GM12878 (cell line): Measurements from ENCODE around the gene MYL12B. TPM values are rescaled to one million over a fixed set of nuclear protein-coding genes. Genes with fewer than 3 reads are reported as not detected.

ENCODE experiments used
- ATAC-seq: fragments of 200-7000 bp; cut with Tn5 transposase; 3 replicates; pipeline ENCODE4 v1.9.1; 2020; ENCODE audit warnings: mild to moderate bottlenecking, moderate library complexity
- BruUV-seq: library from RNA; stranded (reverse); fragments of 400-500 nt; replicated peaks from 2 replicates; lab custom pipeline; 2021; lab: Mats Ljungman, UMichigan
- CTCF ChIA-PET: fragments of 300-600 bp; sonication (Branson Sonifier 250); formaldehyde crosslinking; extraction: SDS; loops from one replicate; lab custom pipeline; 2021; ENCODE audit warnings: inconsistent platforms; lab: Yijun Ruan, JAX
- POLR2A ChIA-PET: fragments of 350-600 bp; formaldehyde crosslinking; extraction: SDS; loops from one replicate; lab custom pipeline; 2021; ENCODE audit warnings: inconsistent platforms; lab: Charles Lee
- RAD21 ChIA-PET: fragments of 300-600 bp; sonication (Branson Sonifier 250); formaldehyde crosslinking; loops from one replicate; lab custom pipeline; 2023; ENCODE audit warnings: antibody characterized with exemption; ENCODE audit not compliant: unreplicated experiment; lab: Charles Lee
- SMC1A ChIA-PET: fragments of 300-600 bp; sonication (Branson Sonifier 250); formaldehyde crosslinking; loops from one replicate; lab custom pipeline; 2023; ENCODE audit not compliant: unreplicated experiment, uncharacterized antibody; lab: Charles Lee
- DNase-seq: peaks from one replicate; pipeline ENCODE4 v3.0.0-alpha.2; 2011; ENCODE audit warnings: low read depth, low spot score
- FAIRE-seq: peaks from 3 replicates; lab custom pipeline; 2011; peaks lifted over from hg19 to GRCh38; lab: Jason Lieb, UNC
- H2AFZ ChIP-seq: 2 replicates; pipeline ENCODE4 v1.6.0; 2011; ENCODE audit warnings: low read depth, low read length, control low read depth; ENCODE audit not compliant: control insufficient read depth
- H3K27ac ChIP-seq: 2 replicates; pipeline ENCODE4 v1.5.1; 2011; ENCODE audit warnings: control low read depth; ENCODE audit not compliant: control insufficient read depth, insufficient read depth
- H3K27me3 ChIP-seq, 2 experiments: replicated peaks in 1 of 2; 2 replicates each; pipeline versions ENCODE4 v1.6.0 to v1.6.1; 2011; ENCODE audit warnings: low read length in 1 of 2; ENCODE audit not compliant: control insufficient read depth in 2 of 2, insufficient read depth in 2 of 2
- H3K36me3 ChIP-seq, 2 experiments: 2 replicates each; pipeline ENCODE4 v1.5.1; 2011; ENCODE audit warnings: low read length in 1 of 2; ENCODE audit not compliant: control insufficient read depth in 2 of 2, insufficient read depth in 2 of 2
- H3K4me1 ChIP-seq: 2 replicates; pipeline ENCODE4 v1.6.1; 2011; ENCODE audit warnings: mild to moderate bottlenecking, low read length, moderate library complexity, mixed read lengths; ENCODE audit not compliant: control insufficient read depth, insufficient read depth
- H3K4me2 ChIP-seq: 2 replicates; pipeline ENCODE4 v1.6.0; 2011; ENCODE audit warnings: control low read depth; ENCODE audit not compliant: control insufficient read depth, insufficient read depth
- H3K4me3 ChIP-seq: fragments of 200-600 bp; sonication (generic); 2 replicates; pipeline ENCODE4 v1.5.1; 2016
- H3K79me2 ChIP-seq: 2 replicates; pipeline ENCODE4 v1.6.0; 2011; ENCODE audit warnings: low read length; ENCODE audit not compliant: control insufficient read depth, insufficient read depth
- H3K9ac ChIP-seq: 2 replicates; pipeline ENCODE4 v1.8.0; 2011; ENCODE audit warnings: low read length, control low read depth, mixed read lengths; ENCODE audit not compliant: control insufficient read depth, insufficient read depth
- H3K9me3 ChIP-seq: replicated peaks from 3 replicates; pipeline ENCODE4 v1.5.1; 2011; ENCODE audit warnings: mild to moderate bottlenecking, low read length; ENCODE audit not compliant: control insufficient read depth, insufficient read depth
- H4K20me1 ChIP-seq: 2 replicates; pipeline ENCODE4 v1.6.0; 2011; ENCODE audit not compliant: control insufficient read depth, insufficient read depth
- BCL11A ChIP-seq: IDR thresholded peaks from 2 replicates; pipeline ENCODE4 v1.6.1; 2011; ENCODE audit warnings: low read depth, low read length
- BHLHE40 ChIP-seq, 2 experiments: fragments of 450-650 bp in 1 of 2; IDR thresholded peaks; 2 replicates each; pipeline ENCODE4 v1.6.1; 2011 to 2017; ENCODE audit warnings: low read depth in 2 of 2, borderline replicate concordance in 1 of 2, improper control_type of control experiment in 1 of 2, low read length in 1 of 2, mild to moderate bottlenecking in 1 of 2
- BRCA1 ChIP-seq: IDR thresholded peaks from 2 replicates; pipeline ENCODE4 v1.6.1; 2011; ENCODE audit warnings: low read depth, low read length, improper control_type of control experiment
- CBFB ChIP-seq: IDR thresholded peaks from 2 replicates; pipeline ENCODE4 v1.6.1; 2016; ENCODE audit warnings: antibody characterized with exemption, low read depth
- CHD2 ChIP-seq: IDR thresholded peaks from 2 replicates; pipeline ENCODE4 v1.6.1; 2011; ENCODE audit warnings: low read depth, low read length, improper control_type of control experiment, borderline replicate concordance
- EED ChIP-seq: sonication (generic); IDR thresholded peaks from 2 replicates; pipeline ENCODE4 v1.6.1; 2016; ENCODE audit warnings: antibody characterized with exemption, low read depth
- EP300 ChIP-seq, 2 experiments: fragments of 150-350 bp in 1 of 2; IDR thresholded peaks; 2 replicates each; pipeline ENCODE4 v1.6.1; 2011 to 2012; ENCODE audit warnings: low read depth in 2 of 2, low read length in 2 of 2, borderline replicate concordance in 1 of 2, improper control_type of control experiment in 1 of 2, inconsistent platforms in 1 of 2; ENCODE audit not compliant: control insufficient read depth in 1 of 2
- ETV6 ChIP-seq, 2 experiments: fragments of 450-650 bp in 1 of 2; IDR thresholded peaks in 1 of 2; conservative IDR thresholded peaks in 1 of 2; 2 replicates each; pipeline ENCODE4 v1.6.1; 2014; ENCODE audit warnings: antibody characterized with exemption in 1 of 2, borderline replicate concordance in 1 of 2, low read depth in 1 of 2, mild to moderate bottlenecking in 1 of 2, moderate library complexity in 1 of 2
- IKZF1 ChIP-seq: fragments of 450-650 bp; conservative IDR thresholded peaks from 2 replicates; pipeline ENCODE4 v1.6.1; 2017; ENCODE audit warnings: antibody characterized with exemption, mild to moderate bottlenecking
- JUNB ChIP-seq: IDR thresholded peaks from 2 replicates; pipeline ENCODE4 v1.6.1; 2016; ENCODE audit warnings: antibody characterized with exemption, mild to moderate bottlenecking
- MEF2A ChIP-seq: IDR thresholded peaks from 2 replicates; pipeline ENCODE4 v1.6.1; 2011; ENCODE audit warnings: low read depth, mild to moderate bottlenecking, low read length, moderate library complexity; ENCODE audit not compliant: insufficient read depth
- MEF2B ChIP-seq: fragments of 450-650 bp; IDR thresholded peaks from 2 replicates; pipeline ENCODE4 v1.6.1; 2018; ENCODE audit warnings: mild to moderate bottlenecking, moderate library complexity; ENCODE audit not compliant: partially characterized antibody, poor library complexity, severe bottlenecking
- MTA2 ChIP-seq: fragments of 450-650 bp; IDR thresholded peaks from 2 replicates; pipeline ENCODE4 v1.6.1; 2016; ENCODE audit warnings: low read depth, mild to moderate bottlenecking, moderate library complexity
- POLR2AphosphoS2 ChIP-seq: IDR thresholded peaks from 2 replicates; pipeline ENCODE4 v1.6.1; 2011; ENCODE audit warnings: low read depth, mild to moderate bottlenecking, low read length, improper control_type of control experiment, moderate library complexity
- RB1 ChIP-seq: fragments of 450-650 bp; formaldehyde crosslinking; IDR thresholded peaks from 2 replicates; pipeline ENCODE4 v1.6.1; 2017; ENCODE audit warnings: mild to moderate bottlenecking, borderline replicate concordance
- SUPT20H ChIP-seq: IDR thresholded peaks from 2 replicates; pipeline ENCODE4 v1.6.1; 2011; ENCODE audit warnings: low read depth, mild to moderate bottlenecking, low read length, moderate library complexity, borderline replicate concordance; ENCODE audit not compliant: control insufficient read depth
- TAF1 ChIP-seq: IDR thresholded peaks from 2 replicates; pipeline ENCODE4 v1.6.1; 2011; ENCODE audit warnings: mild to moderate bottlenecking, low read depth, low read length, borderline replicate concordance
- ZBED1 ChIP-seq: IDR thresholded peaks from 2 replicates; pipeline ENCODE4 v1.6.1; 2016; ENCODE audit warnings: borderline replicate concordance
- ZSCAN29 ChIP-seq: fragments of 450-650 bp; IDR thresholded peaks from 2 replicates; pipeline ENCODE4 v1.6.1; 2017; ENCODE audit warnings: mild to moderate bottlenecking, moderate library complexity
- WGBS: methylation state at CpG from one replicate; pipeline ENCODE4 v1.1.6; 2016; ENCODE audit warnings: low lambda C conversion rate; ENCODE audit not compliant: insufficient replicate concordance, insufficient coverage; ENCODE audit errors: missing lambda C conversion rate; 5-methylcytosine and 5-hydroxymethylcytosine counted together
- in situ Hi-C: fragments of 300-500 bp; cut with MboI; formaldehyde crosslinking; loops from 9 replicates; pipeline ENCODE4 v1.14.3; 2018; ENCODE audit warnings: mixed read lengths
- intact Hi-C: fragments of 100-400 bp; cut with micrococcal nuclease; formaldehyde crosslinking; loops from one replicate; pipeline ENCODE4 v1.14.2; 2022; ENCODE audit not compliant: unreplicated experiment
- polyA plus RNA-seq, 11 experiments: library from polyadenylated mRNA; depleted of rRNA in 4 of 11; unstranded in 6 of 11; stranded (reverse) in 5 of 11; fragments of >200 nt; fragmentation: Nextera tagmentation in 4 of 11; fragmentation: Illumina TruSeq in 1 of 11; extraction: Ambion mirVana in 4 of 11; extraction: Trizol in 1 of 11; gene quantifications; 1 replicate in 1 of 11; 2 replicates in 10 of 11; pipeline versions ENCODE4 v1.2.1 to v1.2.3, GENCODE V29; 2011 to 2016; ENCODE audit warnings: inconsistent platforms in 2 of 11, missing spikeins in 2 of 11, low read depth in 1 of 11
- total RNA-seq, 4 experiments: library from RNA; depleted of rRNA in 3 of 4; stranded (reverse); fragments of >200 nt in 3 of 4; fragmentation: Illumina TruSeq in 1 of 4; extraction: Trizol in 1 of 4; gene quantifications; 2 replicates each; pipeline versions ENCODE4 v1.2.1 to v1.2.3, GENCODE V29; 2013 to 2021
- TF ChIP-seq, protein P1 (sequence below): fragments of 450-650 bp; IDR thresholded peaks from 2 replicates; pipeline ENCODE4 v1.6.1; 2018; ENCODE audit warnings: borderline replicate concordance, mild to moderate bottlenecking; ENCODE audit not compliant: partially characterized antibody
- TF ChIP-seq, protein P2 (sequence below): IDR thresholded peaks from 2 replicates; pipeline ENCODE4 v1.6.1; 2012; ENCODE audit warnings: low read length, inconsistent platforms

The MYL12B gene
- total and polyA plus RNA-seq, 10 of the 15 experiments (the other 5 are each of a cell fraction or from before 2014, with no cell fraction given), result 179 to 739 (median 400) TPM

DNA sequence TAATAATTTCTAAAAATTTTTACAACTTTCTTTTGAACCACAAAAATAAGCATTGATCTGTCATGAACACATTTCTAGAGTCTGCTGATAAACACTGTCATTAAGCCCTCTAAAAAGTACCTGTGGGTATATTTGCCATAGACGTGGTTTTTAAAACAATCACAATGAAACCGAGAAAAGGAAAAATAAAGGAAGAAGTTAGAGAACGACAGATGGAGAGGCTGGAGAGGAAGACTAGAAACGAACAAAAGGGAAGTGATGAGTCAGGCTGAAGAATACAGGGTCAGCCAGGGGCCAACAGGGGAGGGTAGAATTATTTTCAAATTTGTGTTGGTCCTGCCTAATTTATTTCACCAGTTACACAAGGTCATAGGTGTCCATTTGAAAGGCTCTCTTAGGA, 62.0 kb downstream of the MYL12B start:
- CTCF ChIA-PET, result interaction anchor here (0.9 to 1.8 kb wide), 5 partner anchors 8 to 261 kb away, joined by 3 to 8 read pairs (median 3); no protein-coding TSS in a partner anchor
- WGBS, result 1% methylated on average over 4 of the region's 4 CpGs
- TF ChIP-seq, protein P1, sequence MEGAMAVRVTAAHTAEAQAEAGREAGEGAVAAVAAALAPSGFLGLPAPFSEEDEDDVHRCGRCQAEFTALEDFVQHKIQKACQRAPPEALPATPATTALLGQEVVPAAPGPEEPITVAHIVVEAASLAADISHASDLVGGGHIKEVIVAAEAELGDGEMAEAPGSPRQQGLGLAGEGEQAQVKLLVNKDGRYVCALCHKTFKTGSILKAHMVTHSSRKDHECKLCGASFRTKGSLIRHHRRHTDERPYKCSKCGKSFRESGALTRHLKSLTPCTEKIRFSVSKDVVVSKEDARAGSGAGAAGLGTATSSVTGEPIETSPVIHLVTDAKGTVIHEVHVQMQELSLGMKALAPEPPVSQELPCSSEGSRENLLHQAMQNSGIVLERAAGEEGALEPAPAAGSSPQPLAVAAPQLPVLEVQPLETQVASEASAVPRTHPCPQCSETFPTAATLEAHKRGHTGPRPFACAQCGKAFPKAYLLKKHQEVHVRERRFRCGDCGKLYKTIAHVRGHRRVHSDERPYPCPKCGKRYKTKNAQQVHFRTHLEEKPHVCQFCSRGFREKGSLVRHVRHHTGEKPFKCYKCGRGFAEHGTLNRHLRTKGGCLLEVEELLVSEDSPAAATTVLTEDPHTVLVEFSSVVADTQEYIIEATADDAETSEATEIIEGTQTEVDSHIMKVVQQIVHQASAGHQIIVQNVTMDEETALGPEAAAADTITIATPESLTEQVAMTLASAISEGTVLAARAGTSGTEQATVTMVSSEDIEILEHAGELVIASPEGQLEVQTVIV, result no peak
- TF ChIP-seq ETV6 (conservative IDR thresholded peaks at IDR 0.05 in 1 of 2, IDR thresholded peaks at IDR 0.05 in 1 of 2; ENCODE audit: borderline replicate concordance in 1 of 2, low read depth in 1 of 2) (peak in 1 of 2 experiments; percentile 98; a peak in 2 of 4 replicates), BCL11A (peak; percentile 41; the same call in 1 of the 2 replicates), MEF2B (peak; percentile 38), CBFB (no peak), BRCA1 (no peak), POLR2AphosphoS2 (no peak), MEF2A (0 out of 2 replicates have a peak, but pooled peaks have one; percentile 48), SUPT20H (no peak), IKZF1 (peak; percentile 93), MTA2 (peak; percentile 92), CHD2 (no peak), TAF1 (no peak), BHLHE40 (IDR thresholded peaks at IDR 0.05; ENCODE audit: borderline replicate concordance in 1 of 2, low read depth in 2 of 2, low read length in 1 of 2) (peak in 1 of 2 experiments; percentile 42; a peak in 1 of 4 replicates), ZSCAN29 (no peak), EP300 (IDR thresholded peaks at IDR 0.05; ENCODE audit: borderline replicate concordance in 1 of 2, control insufficient read depth in 1 of 2, low read depth in 2 of 2, low read length in 2 of 2) (peak; percentile 45 to 56; a peak in 2 of 4 replicates), RB1 (no peak), JUNB (peak; percentile 86), EED (peak; percentile 91), ZBED1 (0 out of 2 replicates have a peak, but pooled peaks have one; percentile 37)
- TF ChIP-seq, protein P2, sequence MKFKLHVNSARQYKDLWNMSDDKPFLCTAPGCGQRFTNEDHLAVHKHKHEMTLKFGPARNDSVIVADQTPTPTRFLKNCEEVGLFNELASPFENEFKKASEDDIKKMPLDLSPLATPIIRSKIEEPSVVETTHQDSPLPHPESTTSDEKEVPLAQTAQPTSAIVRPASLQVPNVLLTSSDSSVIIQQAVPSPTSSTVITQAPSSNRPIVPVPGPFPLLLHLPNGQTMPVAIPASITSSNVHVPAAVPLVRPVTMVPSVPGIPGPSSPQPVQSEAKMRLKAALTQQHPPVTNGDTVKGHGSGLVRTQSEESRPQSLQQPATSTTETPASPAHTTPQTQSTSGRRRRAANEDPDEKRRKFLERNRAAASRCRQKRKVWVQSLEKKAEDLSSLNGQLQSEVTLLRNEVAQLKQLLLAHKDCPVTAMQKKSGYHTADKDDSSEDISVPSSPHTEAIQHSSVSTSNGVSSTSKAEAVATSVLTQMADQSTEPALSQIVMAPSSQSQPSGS, result peak; percentile 76; the same call in 1 of the 2 replicates

More for the DNA sequence above, 62.0 kb downstream of the MYL12B start:
- intact Hi-C loops, result loop anchor here (5.0 kb wide), 1 partner anchor 123 kb away; no protein-coding TSS in a partner anchor
- ATAC-seq, result peak; percentile 63
- Histone ChIP-seq H3K9ac (no peak overlapping the region), H4K20me1 (no peaks in the 10 kb centered on the region), H3K4me2 (no peak overlapping the region), H3K27me3 (no peaks in the 10 kb centered on the region; a peak in 1 of 4 replicates), H3K36me3 (no peaks in the 10 kb centered on the region), H2AFZ (no peak overlapping the region), H3K4me1 (peaks cover 9% of the 10 kb centered on the region), H3K27ac (no peak overlapping the region), H3K79me2 (no peaks in the 10 kb centered on the region), H3K4me3 (0 out of 2 replicates have a peak overlapping the region, but pooled peaks have one; percentile 9), H3K9me3 (no peaks in the 10 kb centered on the region)
- in situ Hi-C loops, result no loop called here
- SMC1A ChIA-PET, result interaction anchor here (1.0 kb wide), 1 partner anchor 42 kb away, joined by 3 read pairs; no protein-coding TSS in a partner anchor
- DNase-seq, result peak; percentile 7
- RAD21 ChIA-PET, result no interaction called here
- POLR2A ChIA-PET, result no interaction called here
- BruUV-seq, result no TSS peak
- FAIRE-seq, result no peak
